Mesenchymal stem cell (in vitro differentiated cells and primary cell): ENCODE data around the gene EGFR.

Source experiments
- DNase-seq: peaks from one replicate; pipeline ENCODE4 v3.0.0-alpha.2; 2013
- H2AFZ ChIP-seq: one replicate; pipeline ENCODE4 v1.6.1; 2013; ENCODE audit warnings: low read depth, mild to moderate bottlenecking, control low read depth, inconsistent platforms, low read length, moderate library complexity
- H2AK5ac ChIP-seq: 2 replicates; pipeline ENCODE4 v1.6.1; 2013; ENCODE audit warnings: low read length, moderate library complexity, mild to moderate bottlenecking, inconsistent platforms; ENCODE audit not compliant: severe bottlenecking
- H2BK120ac ChIP-seq: one replicate; pipeline ENCODE4 v1.6.1; 2013; ENCODE audit warnings: low read depth, mild to moderate bottlenecking, inconsistent platforms, low read length, moderate library complexity
- H2BK12ac ChIP-seq, 2 experiments: one replicate each; pipeline ENCODE4 v1.6.1; 2013; ENCODE audit warnings: inconsistent platforms in 2 of 2, low read length in 2 of 2, mild to moderate bottlenecking in 2 of 2, moderate library complexity in 2 of 2, control low read depth in 1 of 2
- H2BK15ac ChIP-seq: one replicate; pipeline ENCODE4 v1.6.1; 2013; ENCODE audit warnings: mild to moderate bottlenecking, low read depth, inconsistent platforms; ENCODE audit not compliant: poor library complexity, severe bottlenecking
- H2BK5ac ChIP-seq: 2 replicates; pipeline ENCODE4 v1.6.1; 2013; ENCODE audit warnings: low read depth, mild to moderate bottlenecking, low read length, control low read depth, inconsistent platforms; ENCODE audit not compliant: poor library complexity, severe bottlenecking
- H3K14ac ChIP-seq, 2 experiments: one replicate each; pipeline ENCODE4 v1.6.1; 2013; ENCODE audit warnings: inconsistent platforms in 2 of 2, low read length in 2 of 2, control low read depth in 1 of 2, mild to moderate bottlenecking in 1 of 2, moderate library complexity in 1 of 2
- H3K18ac ChIP-seq, 2 experiments: one replicate each; pipeline ENCODE4 v1.6.1; 2013; ENCODE audit warnings: inconsistent platforms in 2 of 2, low read length in 2 of 2, control low read depth in 1 of 2, low read depth in 1 of 2, mild to moderate bottlenecking in 1 of 2
- H3K23ac ChIP-seq, 2 experiments: one replicate each; pipeline ENCODE4 v1.6.1; 2013; ENCODE audit warnings: inconsistent platforms in 2 of 2, low read length in 2 of 2, mild to moderate bottlenecking in 2 of 2, moderate library complexity in 2 of 2, control low read depth in 1 of 2
- H3K27ac ChIP-seq: 2 replicates; pipeline ENCODE4 v1.5.1; 2013; ENCODE audit warnings: mild to moderate bottlenecking, moderate library complexity, low read length, control low read depth, inconsistent platforms; ENCODE audit not compliant: poor library complexity, severe bottlenecking
- H3K27me3 ChIP-seq, 2 experiments: 2 replicates each; pipeline versions ENCODE4 v1.6.1 to v1.7.0; 2013; ENCODE audit warnings: low read length in 2 of 2, mild to moderate bottlenecking in 2 of 2, moderate library complexity in 2 of 2, control low read depth in 1 of 2, inconsistent platforms in 1 of 2; ENCODE audit not compliant: control insufficient read depth in 1 of 2, insufficient read depth in 1 of 2
- H3K36me3 ChIP-seq, 2 experiments: 2 replicates each; pipeline versions ENCODE4 v1.6.1 to v1.7.0; 2013; ENCODE audit warnings: low read length in 2 of 2, control low read depth in 1 of 2, inconsistent platforms in 1 of 2, low read depth in 1 of 2, mild to moderate bottlenecking in 1 of 2; ENCODE audit not compliant: insufficient read depth in 2 of 2, control insufficient read depth in 1 of 2
- H3K4ac ChIP-seq, 2 experiments: one replicate each; pipeline ENCODE4 v1.6.1; 2013; ENCODE audit warnings: inconsistent platforms in 2 of 2, low read length in 2 of 2, mild to moderate bottlenecking in 2 of 2, moderate library complexity in 2 of 2, control low read depth in 1 of 2, low read depth in 1 of 2
- H3K4me1 ChIP-seq: 2 replicates; pipeline ENCODE4 v1.6.1; 2013; ENCODE audit warnings: low read depth, low read length, control low read depth; ENCODE audit not compliant: control insufficient read depth, insufficient read depth
- H3K4me2 ChIP-seq: 2 replicates; pipeline ENCODE4 v1.6.1; 2013; ENCODE audit warnings: low read length, mild to moderate bottlenecking, inconsistent platforms; ENCODE audit not compliant: poor library complexity, severe bottlenecking
- H3K4me3 ChIP-seq, 2 experiments: 2 replicates each; pipeline versions ENCODE4 v1.5.1 to v1.7.0; 2013; ENCODE audit warnings: low read length in 2 of 2, mild to moderate bottlenecking in 2 of 2, control low read depth in 1 of 2, low read depth in 1 of 2; ENCODE audit not compliant: insufficient read depth in 1 of 2
- H3K79me1 ChIP-seq: replicated peaks from 2 replicates; pipeline ENCODE4 v1.6.1; 2013; ENCODE audit warnings: mild to moderate bottlenecking, control low read depth, low read length, inconsistent platforms; ENCODE audit not compliant: poor library complexity, severe bottlenecking
- H3K9ac ChIP-seq: 2 replicates; pipeline ENCODE4 v1.7.0; 2013; ENCODE audit warnings: mild to moderate bottlenecking, low read length, moderate library complexity
- H3K9me3 ChIP-seq: 2 replicates; pipeline ENCODE4 v1.7.0; 2013; ENCODE audit warnings: mild to moderate bottlenecking, low read length; ENCODE audit not compliant: control insufficient read depth
- H4K8ac ChIP-seq: one replicate; pipeline ENCODE4 v1.6.1; 2013; ENCODE audit warnings: inconsistent platforms, mild to moderate bottlenecking, low read length, moderate library complexity
- H4K91ac ChIP-seq: one replicate; pipeline ENCODE4 v1.6.1; 2013; ENCODE audit warnings: mild to moderate bottlenecking, low read length, inconsistent platforms
- WGBS: methylation state at CpG from one replicate; pipeline ENCODE4 v1.1.7; 2013; ENCODE audit warnings: mixed read lengths; 5-methylcytosine and 5-hydroxymethylcytosine counted together

The EGFR gene

GRCh38 chr7:55124989-55125875 is 106.4 kb downstream of the EGFR start:
- Histone ChIP-seq H2BK12ac (no peak overlapping the region), H3K27me3 (no peaks in the 10 kb centered on the region), H2BK5ac (no peak overlapping the region), H2AK5ac (peak overlapping the region; percentile 47), H3K9ac (peak overlapping the region; percentile 7), H2BK15ac (peak overlapping the region; percentile 57), H3K4ac (peak overlapping the region in 1 of 2 experiments; percentile 38), H3K4me2 (no peak overlapping the region), H4K91ac (peak overlapping the region; percentile 79), H2BK120ac (no peak overlapping the region), H3K4me3 (peak overlapping the region in 1 of 2 experiments; percentile 5), H3K18ac (no peak overlapping the region), H3K36me3 (peaks cover 0 to 7% of the 10 kb centered on the region in 2 experiments), H3K27ac (no peak overlapping the region), H3K79me1 (peaks cover 23% of the 10 kb centered on the region), H3K4me1 (peaks cover 19% of the 10 kb centered on the region), H4K8ac (no peak overlapping the region), H3K9me3 (no peaks in the 10 kb centered on the region), H3K14ac (no peak overlapping the region), H2AFZ (no peak overlapping the region), H3K23ac (no peak overlapping the region)
- 91% methylated on average over 12 of the region's 12 CpGs for WGBS
- DNase-seq: no peak

DNA sequence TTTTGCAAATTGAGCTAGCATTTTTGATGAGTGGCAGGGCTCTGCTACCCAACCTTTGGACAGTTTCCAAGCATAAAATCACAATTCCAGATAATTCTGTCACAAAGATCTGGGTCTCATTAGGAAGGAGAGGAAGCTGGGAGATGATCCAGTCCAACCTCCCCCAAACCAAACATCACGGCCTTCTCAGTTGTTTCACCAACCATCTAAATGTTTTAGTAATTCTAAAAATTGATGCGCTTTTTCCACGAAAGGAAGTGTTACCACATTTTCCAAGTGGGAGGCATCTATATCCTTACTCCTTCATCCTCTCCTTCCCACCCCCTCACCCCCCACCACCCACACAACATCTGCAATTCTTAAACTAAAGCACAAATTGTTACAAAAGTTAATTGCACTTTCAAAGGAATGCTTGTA is 108.3 kb downstream of the EGFR start:
- H4K91ac ChIP-seq: no peak overlapping the region
- H3K23ac ChIP-seq: no peak overlapping the region
- no peak overlapping the region for H3K4me2 ChIP-seq
- H3K14ac ChIP-seq: no peak overlapping the region
- H3K9ac ChIP-seq: peak overlapping the region; percentile 89
- no peak overlapping the region for H3K27ac ChIP-seq
- H2BK15ac ChIP-seq: no peak overlapping the region
- no peak for DNase-seq
- peak overlapping the region in 1 of 2 experiments; percentile 12 for H3K18ac ChIP-seq
- no peak overlapping the region for H2BK12ac ChIP-seq
- no peaks in the 10 kb centered on the region for H3K9me3 ChIP-seq
- H4K8ac ChIP-seq: no peak overlapping the region
- no peak overlapping the region for H2AK5ac ChIP-seq
- peaks cover 18% of the 10 kb centered on the region for H3K79me1 ChIP-seq
- no peaks in the 10 kb centered on the region for H3K27me3 ChIP-seq
- no peak overlapping the region for H3K4ac ChIP-seq
- peak overlapping the region; percentile 24 for H2BK120ac ChIP-seq
- 81% methylated on average over 3 of the region's 3 CpGs for WGBS
- H3K36me3 ChIP-seq: peaks cover 0 to 7% of the 10 kb centered on the region in 2 experiments
- H3K4me1 ChIP-seq: peaks cover 30% of the 10 kb centered on the region
- H2BK5ac ChIP-seq: no peak overlapping the region
- H3K4me3 ChIP-seq: no peak overlapping the region
- no peak overlapping the region for H2AFZ ChIP-seq

GRCh38 chr7:55127622-55128081 is 108.8 kb downstream of the EGFR start:
- H3K27ac ChIP-seq: peak overlapping the region; percentile 61
- H4K91ac ChIP-seq: peak overlapping the region; percentile 97
- no peak overlapping the region for H3K4me3 ChIP-seq
- peak overlapping the region; percentile 81 to 90 for H3K4ac ChIP-seq
- H3K9me3 ChIP-seq: no peaks in the 10 kb centered on the region
- peak; percentile 56 for DNase-seq
- no peak overlapping the region for H3K4me2 ChIP-seq
- no peak overlapping the region for H3K23ac ChIP-seq
- peak overlapping the region; percentile 41 for H2AK5ac ChIP-seq
- H2BK15ac ChIP-seq: no peak overlapping the region
- H3K79me1 ChIP-seq: peaks cover 13% of the 10 kb centered on the region
- H2AFZ ChIP-seq: no peak overlapping the region
- H3K14ac ChIP-seq: no peak overlapping the region
- peak overlapping the region; percentile 82 to 97 for H2BK12ac ChIP-seq
- H3K18ac ChIP-seq: peak overlapping the region; percentile 89 to 92
- peaks cover 30% of the 10 kb centered on the region for H3K4me1 ChIP-seq
- no peaks in the 10 kb centered on the region for H3K27me3 ChIP-seq
- H2BK120ac ChIP-seq: no peak overlapping the region
- H2BK5ac ChIP-seq: no peak overlapping the region
- H3K9ac ChIP-seq: peak overlapping the region; percentile 89
- WGBS: 67% methylated on average over 6 of the region's 6 CpGs
- H3K36me3 ChIP-seq: peaks cover 0 to 4% of the 10 kb centered on the region in 2 experiments
- peak overlapping the region; percentile 90 for H4K8ac ChIP-seq

DNA sequence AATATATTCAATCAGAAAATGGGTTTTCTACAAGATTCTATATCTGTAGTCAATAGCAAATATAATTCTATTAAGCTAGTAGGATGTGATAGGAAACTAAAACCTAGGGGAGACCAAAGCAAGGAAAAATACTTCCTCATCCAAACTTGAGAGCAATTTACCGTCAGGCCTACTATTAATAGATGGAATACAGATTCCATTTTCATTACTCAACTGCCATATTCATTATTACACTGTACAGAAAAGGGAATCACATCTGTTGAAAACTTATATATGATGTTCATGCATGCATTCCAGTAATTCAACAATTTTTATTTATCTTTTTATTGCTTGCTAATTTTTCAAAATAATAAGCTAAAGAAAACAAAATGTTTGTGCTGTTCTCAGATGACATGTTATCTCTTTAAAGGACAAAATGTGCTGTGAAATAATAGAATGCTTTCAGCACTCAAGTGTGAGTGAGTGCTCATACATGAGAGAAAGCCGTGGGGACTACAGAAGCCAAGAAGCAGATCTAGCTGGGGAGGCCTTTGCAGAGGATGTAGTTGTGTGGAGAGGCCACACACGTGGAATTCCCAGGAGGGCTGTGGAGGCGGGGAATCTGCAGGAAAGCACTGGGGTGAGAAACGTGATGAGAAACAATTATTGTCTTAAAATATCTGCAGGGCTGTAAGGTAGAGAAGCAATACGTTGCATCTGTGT is 110.0 kb downstream of the EGFR start:
- DNase-seq: peak; percentile 64
- peak overlapping the region; percentile 33 for H3K27ac ChIP-seq
- H3K4me3 ChIP-seq: peak overlapping the region in 1 of 2 experiments; percentile 41
- H4K91ac ChIP-seq: no peak overlapping the region
- peak overlapping the region in 1 of 2 experiments; percentile 23 for H2BK12ac ChIP-seq
- H3K27me3 ChIP-seq: no peaks in the 10 kb centered on the region
- H3K4me2 ChIP-seq: no peak overlapping the region
- H2BK15ac ChIP-seq: no peak overlapping the region
- H3K23ac ChIP-seq: no peak overlapping the region
- H2AK5ac ChIP-seq: no peak overlapping the region
- H3K4me1 ChIP-seq: peaks cover 39% of the 10 kb centered on the region
- H4K8ac ChIP-seq: peak overlapping the region; percentile 81
- no peaks in the 10 kb centered on the region for H3K9me3 ChIP-seq
- no peak overlapping the region for H3K14ac ChIP-seq
- H3K18ac ChIP-seq: peak overlapping the region in 1 of 2 experiments; percentile 77
- H3K79me1 ChIP-seq: peaks cover 9% of the 10 kb centered on the region
- H2BK120ac ChIP-seq: no peak overlapping the region
- peak overlapping the region; percentile 89 for H3K9ac ChIP-seq
- 6% methylated on average over 4 of the region's 6 CpGs for WGBS
- H2BK5ac ChIP-seq: no peak overlapping the region
- H2AFZ ChIP-seq: no peak overlapping the region
- H3K4ac ChIP-seq: no peak overlapping the region
- H3K36me3 ChIP-seq: peaks cover 0 to 4% of the 10 kb centered on the region in 2 experiments
